Neural cell (in vitro differentiated cells): Measurements from ENCODE around the gene UBQLN2. TPM values are rescaled to one million over a fixed set of nuclear protein-coding genes. Genes with fewer than 3 reads are reported as not detected.

Experiments
- H2AFZ ChIP-seq: fragments of 200-600, 300-800 bp; sonication (generic), shearing (Covaris generic); 2 replicates; pipeline ENCODE4 v1.6.0; 2014; ENCODE audit warnings: low read depth, mild to moderate bottlenecking, antibody characterized with exemption, low read length, moderate library complexity
- H3F3A ChIP-seq: fragments of 200-600 bp; shearing (Covaris generic); 2 replicates; pipeline ENCODE4 v1.6.1; 2016; ENCODE audit warnings: mild to moderate bottlenecking, moderate library complexity, mixed read lengths, antibody characterized with exemption, low read length; ENCODE audit not compliant: insufficient read depth, poor library complexity, severe bottlenecking
- H3K27ac ChIP-seq: fragments of 200-600, 300-800 bp; sonication (generic), shearing (Covaris generic); 2 replicates; pipeline ENCODE4 v1.5.1; 2014; ENCODE audit warnings: mild to moderate bottlenecking, low read length, moderate library complexity
- H3K27me3 ChIP-seq: fragments of 300-800, 200-600 bp; sonication (generic), shearing (Covaris generic); 2 replicates; pipeline ENCODE4 v1.6.0; 2014; ENCODE audit warnings: mild to moderate bottlenecking, low read depth, low read length, moderate library complexity; ENCODE audit not compliant: insufficient read depth
- H3K36me3 ChIP-seq: fragments of 300-800, 200-600 bp; sonication (generic), shearing (Covaris generic); 2 replicates; pipeline ENCODE4 v1.5.1; 2014; ENCODE audit warnings: mild to moderate bottlenecking, antibody characterized with exemption, low read length, moderate library complexity; ENCODE audit not compliant: insufficient read depth
- H3K4me2 ChIP-seq: fragments of 300-800, 200-600 bp; sonication (generic), shearing (Covaris generic); 2 replicates; pipeline ENCODE4 v1.6.0; 2014; ENCODE audit warnings: mild to moderate bottlenecking, low read length
- H3K4me3 ChIP-seq: fragments of 300-800, 200-600 bp; sonication (generic), shearing (Covaris generic); 2 replicates; pipeline ENCODE4 v1.5.1; 2014; ENCODE audit warnings: mild to moderate bottlenecking, low read length, moderate library complexity
- H3K79me2 ChIP-seq: fragments of 200-600 bp; shearing (Covaris generic); replicated peaks from 2 replicates; pipeline ENCODE4 v1.6.0; 2014; ENCODE audit warnings: mild to moderate bottlenecking, low read length, moderate library complexity; ENCODE audit not compliant: insufficient read depth
- H3K9ac ChIP-seq: fragments of 300-800, 200-600 bp; sonication (generic), shearing (Covaris generic); 2 replicates; pipeline ENCODE4 v1.6.1; 2016; ENCODE audit warnings: mild to moderate bottlenecking, low read length, mixed read lengths
- H3K9me2 ChIP-seq: fragments of 200-600 bp; shearing (Covaris generic); 2 replicates; pipeline ENCODE4 v1.6.1; 2016; ENCODE audit warnings: mild to moderate bottlenecking, low read length, mixed read lengths; ENCODE audit not compliant: insufficient read depth
- H3K9me3 ChIP-seq: fragments of 200-600, 300-800 bp; sonication (generic), shearing (Covaris generic); 2 replicates; pipeline ENCODE4 v1.6.1; 2016; ENCODE audit warnings: mild to moderate bottlenecking, mixed run types, low read length, moderate library complexity, mixed read lengths
- H4K20me1 ChIP-seq: fragments of 200-600 bp; shearing (Covaris generic); 2 replicates; pipeline ENCODE4 v1.6.1; 2016; ENCODE audit warnings: mild to moderate bottlenecking, mixed run types; ENCODE audit not compliant: insufficient read depth
- CTCF ChIP-seq: fragments of 450-650 bp; IDR thresholded peaks from 2 replicates; pipeline ENCODE4 v1.5.1; 2014; ENCODE audit warnings: antibody characterized with exemption, mild to moderate bottlenecking, moderate library complexity; ENCODE audit not compliant: poor library complexity, severe bottlenecking
- EP300 ChIP-seq: fragments of 450-650 bp; conservative IDR thresholded peaks from 2 replicates; pipeline ENCODE4 v1.6.1; 2014; ENCODE audit warnings: antibody characterized with exemption, mild to moderate bottlenecking, moderate library complexity; ENCODE audit not compliant: poor library complexity, severe bottlenecking
- EZH2 ChIP-seq: fragments of 200-600, 300-800 bp; shearing (Covaris generic), sonication (generic); IDR thresholded peaks from 2 replicates; pipeline ENCODE4 v1.6.1; 2014; ENCODE audit warnings: antibody characterized with exemption, low read length, borderline replicate concordance, mild to moderate bottlenecking; ENCODE audit not compliant: insufficient read depth, poor library complexity, severe bottlenecking
- MXI1 ChIP-seq: fragments of 450-650 bp; conservative IDR thresholded peaks from 2 replicates; pipeline ENCODE4 v1.6.1; 2014; ENCODE audit warnings: antibody characterized with exemption, mild to moderate bottlenecking; ENCODE audit not compliant: poor library complexity, severe bottlenecking
- POLR2AphosphoS5 ChIP-seq: IDR thresholded peaks from 2 replicates; pipeline ENCODE4 v1.6.1; 2012
- RAD21 ChIP-seq: fragments of 450-650 bp; conservative IDR thresholded peaks from 2 replicates; pipeline ENCODE4 v1.6.1; 2014; ENCODE audit warnings: antibody characterized with exemption, mild to moderate bottlenecking, moderate library complexity
- REST ChIP-seq: IDR thresholded peaks from 2 replicates; pipeline ENCODE4 v1.6.1; 2012; ENCODE audit warnings: borderline replicate concordance
- SMC3 ChIP-seq: fragments of 450-650 bp; conservative IDR thresholded peaks from 2 replicates; pipeline ENCODE4 v1.6.1; 2014; ENCODE audit warnings: antibody characterized with exemption, mild to moderate bottlenecking, moderate library complexity; ENCODE audit not compliant: poor library complexity
- TAF1 ChIP-seq: IDR thresholded peaks from 2 replicates; pipeline ENCODE4 v1.6.1; 2012; ENCODE audit warnings: low read depth
- polyA plus RNA-seq: library from polyadenylated mRNA; depleted of rRNA; stranded (reverse); fragments of >200 nt; gene quantifications from 2 replicates; pipeline ENCODE4 v1.2.3, GENCODE V29; 2014

Gene UBQLN2
- polyA plus RNA-seq, 1 donor from 2014 or later, result 16.6 TPM

- H3K79me2 ChIP-seq, result peaks cover 13% of the 10 kb centered on the region
- no peak overlapping the region for H3K27ac ChIP-seq
- H3K36me3 ChIP-seq, result no peaks in the 10 kb centered on the region
- no peaks in the 10 kb centered on the region for H3F3A ChIP-seq
- no peak for TF ChIP-seq EZH2
- no peak for TF ChIP-seq MXI1
- no peak for TF ChIP-seq POLR2AphosphoS5
- no peak for TF ChIP-seq RAD21
- H3K9me3 ChIP-seq, result no peaks in the 10 kb centered on the region
- no peak overlapping the region for H3K4me3 ChIP-seq
- H3K4me2 ChIP-seq, result no peak overlapping the region
- H3K9ac ChIP-seq, result no peak overlapping the region
- H3K27me3 ChIP-seq, result no peaks in the 10 kb centered on the region
- H2AFZ ChIP-seq, result no peak overlapping the region
- H3K9me2 ChIP-seq, result no peaks in the 10 kb centered on the region
- no peaks in the 10 kb centered on the region for H4K20me1 ChIP-seq
These were observed 9.5 kb downstream of the UBQLN2 start for GRCh38 chrX:56572975-56573374.

GRCh38 chrX:56574861-56575260 is 11.4 kb downstream of the UBQLN2 start:
- H3K9ac ChIP-seq, result no peak overlapping the region
- no peaks in the 10 kb centered on the region for H3K79me2 ChIP-seq
- H3K9me3 ChIP-seq, result no peaks in the 10 kb centered on the region
- no peaks in the 10 kb centered on the region for H4K20me1 ChIP-seq
- H3K4me3 ChIP-seq, result no peak overlapping the region
- H3K9me2 ChIP-seq, result no peaks in the 10 kb centered on the region
- no peaks in the 10 kb centered on the region for H3K36me3 ChIP-seq
- no peak overlapping the region for H2AFZ ChIP-seq
- no peaks in the 10 kb centered on the region for H3K27me3 ChIP-seq
- H3K4me2 ChIP-seq, result no peak overlapping the region
- no peak for TF ChIP-seq POLR2AphosphoS5
- no peak for TF ChIP-seq CTCF
- TF ChIP-seq REST, result no peak
- no peak for TF ChIP-seq RAD21
- no peak for TF ChIP-seq EP300
- TF ChIP-seq TAF1, result no peak
- TF ChIP-seq EZH2, result no peak
- TF ChIP-seq MXI1, result no peak
- no peak for TF ChIP-seq SMC3
- no peak overlapping the region for H3K27ac ChIP-seq
- no peaks in the 10 kb centered on the region for H3F3A ChIP-seq

- H3K27me3 ChIP-seq, result no peaks in the 10 kb centered on the region
- no peaks in the 10 kb centered on the region for H4K20me1 ChIP-seq
- no peak overlapping the region for H2AFZ ChIP-seq
- H3K4me2 ChIP-seq, result no peak overlapping the region
- no peak overlapping the region for H3K4me3 ChIP-seq
- H3K36me3 ChIP-seq, result no peaks in the 10 kb centered on the region
- TF ChIP-seq MXI1 (no peak), SMC3 (no peak), EP300 (no peak), TAF1 (no peak), RAD21 (no peak), EZH2 (no peak), CTCF (no peak), REST (no peak), POLR2AphosphoS5 (no peak)
- H3K9ac ChIP-seq, result no peak overlapping the region
- H3K9me2 ChIP-seq, result no peaks in the 10 kb centered on the region
- H3F3A ChIP-seq, result no peaks in the 10 kb centered on the region
- H3K9me3 ChIP-seq, result no peaks in the 10 kb centered on the region
- H3K79me2 ChIP-seq, result no peaks in the 10 kb centered on the region
- no peak overlapping the region for H3K27ac ChIP-seq
These were observed 13.3 kb downstream of the UBQLN2 start for GRCh38 chrX:56576721-56577120.
